K562 (cell line): Measurements from ENCODE around the gene LDB1. TPM values are rescaled to one million over a fixed set of nuclear protein-coding genes. Genes with fewer than 3 reads are reported as not detected.

ENCODE experiments used
- CEBPG ChIP-seq, 3 experiments: fragments of 200-800 bp in 1 of 3; sonication (Bioruptor generic) in 1 of 3; sonication (generic) in 1 of 3; formaldehyde crosslinking in 1 of 3; IDR thresholded peaks in 2 of 3; conservative IDR thresholded peaks in 1 of 3; 2 replicates each; pipeline versions ENCODE4 v1.6.1 to v1.8.0; 2016 to 2022; ENCODE audit warnings: missing compliant biosample characterization in 2 of 3, missing genetic modification characterization in 2 of 3, mild to moderate bottlenecking in 1 of 3, missing genetic modification reagents in 1 of 3
- CHD1 ChIP-seq: fragments of 200-600 bp; sonication (generic); IDR thresholded peaks from one replicate; pipeline ENCODE4 v1.6.1; 2012; ENCODE audit warnings: mild to moderate bottlenecking, moderate library complexity, low read length, inconsistent platforms
- TSHZ1 ChIP-seq: fragments of 250-450 bp; sonication (Bioruptor Pico); IDR thresholded peaks from 2 replicates; pipeline ENCODE4 v1.4.0; 2020; ENCODE audit warnings: mild to moderate bottlenecking, moderate library complexity
- ZNF318 ChIP-seq, 2 experiments: fragments of 450-650 bp; IDR thresholded peaks; 2 replicates each; pipeline ENCODE4 v1.6.1; 2016; ENCODE audit warnings: mild to moderate bottlenecking in 2 of 2, borderline replicate concordance in 1 of 2, low read depth in 1 of 2, moderate library complexity in 1 of 2
- ZZZ3 ChIP-seq: fragments of 450-650 bp; IDR thresholded peaks from 2 replicates; pipeline ENCODE4 v1.6.1; 2016; ENCODE audit warnings: antibody characterized with exemption, mild to moderate bottlenecking, moderate library complexity
- polyA plus RNA-seq, 8 experiments: library from polyadenylated mRNA; depleted of rRNA in 4 of 8; stranded (reverse) in 5 of 8; unstranded in 3 of 8; fragments of >200 nt; fragmentation: Nextera tagmentation in 2 of 8; fragmentation: Illumina TruSeq in 1 of 8; extraction: Ambion mirVana in 2 of 8; extraction: Trizol in 1 of 8; gene quantifications; 2 replicates each; pipeline versions ENCODE4 v1.2.1 to v1.2.3, GENCODE V29; 2011 to 2014; ENCODE audit warnings: inconsistent platforms in 1 of 8, missing spikeins in 1 of 8
- total RNA-seq, 7 experiments: library from RNA; depleted of rRNA in 6 of 7; stranded (reverse); fragments of >200 nt in 6 of 7; fragmentation: Illumina TruSeq in 2 of 7; extraction: Trizol in 2 of 7; gene quantifications; 2 replicates each; pipeline versions ENCODE4 v1.2.1 to v1.2.3, GENCODE V29; 2011 to 2021; ENCODE audit warnings: low replicate concordance in 1 of 7
- TF ChIP-seq, protein P1 (sequence below): fragments of 450-650 bp; IDR thresholded peaks from 2 replicates; pipeline ENCODE4 v1.7.1; 2018; ENCODE audit warnings: mild to moderate bottlenecking, low read depth; ENCODE audit not compliant: partially characterized antibody

Gene LDB1
- total and polyA plus RNA-seq, 9 of the 15 experiments (the other 6 are each of a cell fraction or from before 2014, with no cell fraction given) = 1.9 to 137 (median 105) TPM

DNA sequence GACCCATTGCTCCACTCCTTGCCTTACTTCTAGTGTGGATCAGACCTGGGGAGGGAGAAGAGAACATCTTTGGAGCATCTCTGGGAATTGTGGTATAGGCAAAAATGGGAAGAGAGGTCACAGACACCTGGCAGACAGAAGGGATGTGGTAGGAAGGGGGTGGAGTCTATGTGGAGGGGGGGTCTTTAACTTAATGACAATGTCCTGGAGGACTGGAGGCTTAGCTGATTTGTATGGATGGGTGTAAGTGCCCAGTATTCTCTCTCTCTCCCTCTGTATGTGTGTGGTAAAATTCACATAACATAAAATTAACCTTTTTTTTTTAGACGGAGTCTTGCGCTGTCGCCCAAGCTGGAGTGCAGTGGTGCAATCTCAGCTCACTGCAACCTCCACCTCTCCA, 3.1 kb upstream of the LDB1 start (continued):
- TF ChIP-seq ZNF318 (IDR thresholded peaks at IDR 0.05; ENCODE audit: borderline replicate concordance in 1 of 2, low read depth in 1 of 2) (no peak), TSHZ1 (CRISPR knock-in tag) (no peak), CHD1 (no peak), CEBPG (CRISPR knock-in tag; IDR thresholded peaks at IDR 0.05) (no peak), CEBPG (tag; conservative IDR thresholded peaks at IDR 0.05 in 1 of 2, IDR thresholded peaks at IDR 0.05 in 1 of 2) (no peak), ZZZ3 (no peak)
- TF ChIP-seq, protein P1, sequence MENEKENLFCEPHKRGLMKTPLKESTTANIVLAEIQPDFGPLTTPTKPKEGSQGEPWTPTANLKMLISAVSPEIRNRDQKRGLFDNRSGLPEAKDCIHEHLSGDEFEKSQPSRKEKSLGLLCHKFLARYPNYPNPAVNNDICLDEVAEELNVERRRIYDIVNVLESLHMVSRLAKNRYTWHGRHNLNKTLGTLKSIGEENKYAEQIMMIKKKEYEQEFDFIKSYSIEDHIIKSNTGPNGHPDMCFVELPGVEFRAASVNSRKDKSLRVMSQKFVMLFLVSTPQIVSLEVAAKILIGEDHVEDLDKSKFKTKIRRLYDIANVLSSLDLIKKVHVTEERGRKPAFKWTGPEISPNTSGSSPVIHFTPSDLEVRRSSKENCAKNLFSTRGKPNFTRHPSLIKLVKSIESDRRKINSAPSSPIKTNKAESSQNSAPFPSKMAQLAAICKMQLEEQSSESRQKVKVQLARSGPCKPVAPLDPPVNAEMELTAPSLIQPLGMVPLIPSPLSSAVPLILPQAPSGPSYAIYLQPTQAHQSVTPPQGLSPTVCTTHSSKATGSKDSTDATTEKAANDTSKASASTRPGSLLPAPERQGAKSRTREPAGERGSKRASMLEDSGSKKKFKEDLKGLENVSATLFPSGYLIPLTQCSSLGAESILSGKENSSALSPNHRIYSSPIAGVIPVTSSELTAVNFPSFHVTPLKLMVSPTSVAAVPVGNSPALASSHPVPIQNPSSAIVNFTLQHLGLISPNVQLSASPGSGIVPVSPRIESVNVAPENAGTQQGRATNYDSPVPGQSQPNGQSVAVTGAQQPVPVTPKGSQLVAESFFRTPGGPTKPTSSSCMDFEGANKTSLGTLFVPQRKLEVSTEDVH = no peak
